AG04450 (cell line): Measurements from ENCODE around the gene GTF2B. TPM values are rescaled to one million over a fixed set of nuclear protein-coding genes. Genes with fewer than 3 reads are reported as not detected.
"Not testable (repeated sequence)": the region's sequence is repeated elsewhere in the genome, so short reads cannot be mapped to it uniquely, and the experiment has no call there.

ENCODE experiments used
- CTCF ChIA-PET: fragments of 300-600, 350-600 bp; formaldehyde crosslinking; extraction: SDS; loops from one replicate; lab custom pipeline; 2022; ENCODE audit warnings: antibody characterized with exemption, inconsistent platforms; lab: Charles Lee
- POLR2A ChIA-PET: fragments of 350-600 bp; formaldehyde crosslinking; extraction: SDS; loops from one replicate; lab custom pipeline; 2021; ENCODE audit warnings: antibody characterized with exemption, inconsistent platforms; lab: Yijun Ruan, JAX
- DNase-seq: peaks from one replicate; pipeline ENCODE4 v3.0.0-alpha.2; 2011; ENCODE audit warnings: low read depth, low spot score
- H3K27ac ChIP-seq: one replicate; pipeline ENCODE4 v1.5.1; 2012; ENCODE audit warnings: low read depth, low read length, control low read depth
- H3K27me3 ChIP-seq: one replicate; pipeline ENCODE4 v1.6.0; 2012; ENCODE audit warnings: low read length; ENCODE audit not compliant: control insufficient read depth, insufficient read depth
- H3K4me3 ChIP-seq: 2 replicates; pipeline ENCODE4 v1.5.1; 2011; ENCODE audit warnings: mild to moderate bottlenecking, low read depth, low read length, control low read depth
- H3K9me3 ChIP-seq: 2 replicates; pipeline ENCODE4 v1.5.1; 2012; ENCODE audit warnings: low read length; ENCODE audit not compliant: control insufficient read depth, insufficient read depth
- CTCF ChIP-seq: IDR thresholded peaks from 2 replicates; pipeline ENCODE4 v1.5.1; 2011; ENCODE audit warnings: low read depth, low read length, control low read depth, inconsistent platforms
- polyA plus RNA-seq: library from polyadenylated mRNA; depleted of rRNA; stranded (reverse); fragments of >200 nt; gene quantifications from 2 replicates; pipeline ENCODE4 v1.2.3, GENCODE V29; 2011

The GTF2B gene
- polyA plus RNA-seq, 1 experiment, result 51.7 TPM

GRCh38 chr1:88825721-88826120 lies 65.6 kb downstream of the GTF2B start:
- ChIA-PET CTCF (no interaction called here), POLR2A (no interaction called here)
- Histone ChIP-seq H3K4me3 (no peak overlapping the region), H3K9me3 (no peaks in the 10 kb centered on the region), H3K27ac (no peak overlapping the region), H3K27me3 (no peaks in the 10 kb centered on the region)
- DNase-seq, result no peak
- no peak for TF ChIP-seq CTCF

GRCh38 chr1:88819642-88820041 lies 71.7 kb downstream of the GTF2B start:
- H3K27ac ChIP-seq, H3K4me3 ChIP-seq, H3K27me3 ChIP-seq, DNase-seq, H3K9me3 ChIP-seq, POLR2A ChIA-PET: not testable (repeated sequence)
- CTCF ChIA-PET, result interaction anchor here (0.6 to 0.7 kb wide), 2 partner anchors 46 to 154 kb away, joined by 3 read pairs; no protein-coding TSS in a partner anchor

GRCh38 chr1:88813471-88813870 lies 77.9 kb downstream of the GTF2B start:
- Histone ChIP-seq H3K27me3 (no peaks in the 10 kb centered on the region), H3K4me3 (no peak overlapping the region), H3K27ac (no peak overlapping the region), H3K9me3 (no peaks in the 10 kb centered on the region)
- CTCF ChIA-PET, result interaction anchor here (0.9 to 1.2 kb wide), 3 partner anchors 64 to 158 kb away, joined by 3 to 4 read pairs (median 3); no protein-coding TSS in a partner anchor
- POLR2A ChIA-PET, result no interaction called here
- TF ChIP-seq CTCF, result no peak
- no peak for DNase-seq

GRCh38 chr1:88812366-88812765 lies 79.0 kb downstream of the GTF2B start:
- CTCF ChIA-PET, result interaction anchor here (1.2 kb wide), 1 partner anchor 156 kb away, joined by 4 read pairs; no protein-coding TSS in a partner anchor

GRCh38 chr1:88803444-88803843 lies 87.9 kb downstream of the GTF2B start:
- CTCF ChIA-PET, result interaction anchor here (1.6 kb wide), 1 partner anchor 119 kb away, joined by 4 read pairs; no protein-coding TSS in a partner anchor

More at GRCh38 chr1:88812366-88812765, 79.0 kb downstream of the GTF2B start:
- no peaks in the 10 kb centered on the region for H3K27me3 ChIP-seq
- DNase-seq, result no peak
- no peak overlapping the region for H3K4me3 ChIP-seq
- no peaks in the 10 kb centered on the region for H3K9me3 ChIP-seq
- no peak for TF ChIP-seq CTCF
- no peak overlapping the region for H3K27ac ChIP-seq
- POLR2A ChIA-PET, result no interaction called here

More at GRCh38 chr1:88803444-88803843, 87.9 kb downstream of the GTF2B start:
- POLR2A ChIA-PET, result no interaction called here
- no peak for TF ChIP-seq CTCF
- Histone ChIP-seq H3K27me3 (no peaks in the 10 kb centered on the region), H3K9me3 (peaks cover 11% of the 10 kb centered on the region), H3K27ac (no peak overlapping the region), H3K4me3 (no peak overlapping the region)
- no peak for DNase-seq
